MM.1S (cell line): ENCODE results near the gene COA4.

ENCODE experiments used
- DNase-seq: peaks from one replicate; pipeline ENCODE4 v3.0.0-alpha.2; 2015
- H2AFZ ChIP-seq: fragments of 300-600 bp; sonication (generic); 2 replicates; pipeline ENCODE4 v1.6.0; 2016; ENCODE audit warnings: antibody characterized with exemption, low read length
- H3F3A ChIP-seq: fragments of 300-600 bp; sonication (generic); 2 replicates; pipeline ENCODE4 v1.6.1; 2016; ENCODE audit warnings: mild to moderate bottlenecking, antibody characterized with exemption, low read length, moderate library complexity, mixed read lengths; ENCODE audit not compliant: insufficient read depth
- H3K27ac ChIP-seq: fragments of 300-600 bp; sonication (generic); 2 replicates; pipeline ENCODE4 v1.5.1; 2016; ENCODE audit warnings: mild to moderate bottlenecking, low read length
- H3K27me3 ChIP-seq: fragments of 300-600 bp; sonication (generic); replicated peaks from 2 replicates; pipeline ENCODE4 v1.6.0; 2016; ENCODE audit warnings: low read length; ENCODE audit not compliant: insufficient read depth
- H3K36me3 ChIP-seq: fragments of 300-600 bp; sonication (generic); replicated peaks from 2 replicates; pipeline ENCODE4 v1.6.1; 2016; ENCODE audit warnings: mild to moderate bottlenecking, low read length, mixed read lengths; ENCODE audit not compliant: insufficient read depth
- H3K4me1 ChIP-seq: fragments of 300-600 bp; sonication (generic); 2 replicates; pipeline ENCODE4 v1.6.1; 2016; ENCODE audit warnings: low read length, mixed read lengths
- H3K4me2 ChIP-seq: fragments of 300-600 bp; sonication (generic); 2 replicates; pipeline ENCODE4 v1.6.0; 2016; ENCODE audit warnings: low read depth, low read length
- H3K4me3 ChIP-seq: fragments of 300-600 bp; sonication (generic); 2 replicates; pipeline ENCODE4 v1.5.1; 2016; ENCODE audit warnings: low read length, mixed read lengths
- H3K79me2 ChIP-seq: fragments of 300-600 bp; sonication (generic); 2 replicates; pipeline ENCODE4 v1.6.1; 2016; ENCODE audit warnings: mixed run types, low read length, mixed read lengths
- H3K9ac ChIP-seq: fragments of 300-600 bp; sonication (generic); 2 replicates; pipeline ENCODE4 v1.6.1; 2016; ENCODE audit warnings: low read length, mixed read lengths
- H3K9me2 ChIP-seq: fragments of 300-600 bp; sonication (generic); replicated peaks from 2 replicates; pipeline ENCODE4 v1.6.1; 2016; ENCODE audit warnings: mild to moderate bottlenecking, low read length, mixed read lengths; ENCODE audit not compliant: insufficient read depth
- H3K9me3 ChIP-seq: fragments of 300-600 bp; sonication (generic); replicated peaks from 2 replicates; pipeline ENCODE4 v1.6.1; 2016; ENCODE audit warnings: mild to moderate bottlenecking, low read length, mixed read lengths; ENCODE audit not compliant: insufficient read depth
- H4K20me1 ChIP-seq: fragments of 300-600 bp; sonication (generic); 2 replicates; pipeline ENCODE4 v1.6.1; 2016; ENCODE audit warnings: mild to moderate bottlenecking, low read length, moderate library complexity, mixed read lengths; ENCODE audit not compliant: insufficient read depth
- CTCF ChIP-seq: fragments of 300-600 bp; sonication (generic); IDR thresholded peaks from 2 replicates; pipeline ENCODE4 v1.5.1; 2016; ENCODE audit warnings: antibody characterized with exemption, low read length, mixed read lengths
- EZH2 ChIP-seq: fragments of 300-600 bp; sonication (generic); optimal IDR thresholded peaks from 2 replicates; pipeline ENCODE3; 2017; ENCODE audit warnings: low read depth, mild to moderate bottlenecking, antibody characterized with exemption, low read length, mixed read lengths
- EZH2phosphoT487 ChIP-seq: fragments of 300-600 bp; sonication (generic); IDR thresholded peaks from 2 replicates; pipeline ENCODE4 v1.6.1; 2018; ENCODE audit warnings: antibody characterized with exemption, low read length

Gene COA4

DNA sequence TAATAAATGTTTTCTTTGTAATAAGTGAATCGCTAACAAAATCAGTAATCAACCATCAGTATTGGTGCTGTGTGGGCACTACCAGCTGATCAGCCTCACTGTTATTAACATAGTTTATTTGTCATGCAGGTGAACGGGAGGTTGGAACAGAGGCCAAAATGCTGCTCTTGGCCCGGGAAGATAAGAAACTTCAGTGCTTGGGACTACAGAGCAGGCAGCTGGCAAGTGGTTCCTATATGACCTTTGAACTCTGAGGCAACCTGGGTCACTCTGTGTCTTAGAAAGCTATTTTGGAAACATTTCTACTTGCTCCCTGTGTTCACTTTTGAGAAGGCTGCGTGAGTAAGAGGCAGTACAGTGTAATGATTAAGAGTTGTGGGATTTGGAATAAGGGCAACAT lies 37.6 kb upstream of the COA4 start:
- Histone ChIP-seq H2AFZ (no peak overlapping the region), H3K36me3 (no peaks in the 10 kb centered on the region), H4K20me1 (no peaks in the 10 kb centered on the region), H3K9me2 (no peaks in the 10 kb centered on the region), H3K79me2 (no peaks in the 10 kb centered on the region), H3K4me1 (no peaks in the 10 kb centered on the region), H3K27ac (no peak overlapping the region), H3K4me3 (no peak overlapping the region), H3K9me3 (no peaks in the 10 kb centered on the region), H3K9ac (no peak overlapping the region), H3K27me3 (no peaks in the 10 kb centered on the region), H3F3A (no peaks in the 10 kb centered on the region), H3K4me2 (no peak overlapping the region)
- TF ChIP-seq EZH2phosphoT487 (no peak), EZH2 (no peak), CTCF (no peak)
- no peak for DNase-seq

DNA sequence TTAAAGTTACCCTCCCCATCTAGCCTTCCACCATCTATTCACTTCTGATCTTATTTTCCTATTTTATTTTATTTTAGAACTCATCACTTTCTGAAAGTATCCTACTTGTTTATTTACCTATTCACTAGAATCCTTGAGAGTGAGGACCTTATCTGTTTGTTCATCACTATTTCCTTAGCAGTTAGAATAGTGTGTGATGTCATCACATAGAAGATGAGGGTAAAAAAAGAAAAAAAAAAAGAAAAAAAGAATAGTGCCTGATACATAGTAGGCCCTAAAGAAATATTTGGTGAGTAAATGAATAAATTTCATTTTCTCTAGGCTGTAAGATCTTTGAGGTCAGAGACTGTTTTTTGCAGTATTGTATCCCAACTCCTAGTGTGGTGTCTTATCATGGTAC lies 36.8 kb upstream of the COA4 start:
- no peaks in the 10 kb centered on the region for H3K79me2 ChIP-seq
- no peak overlapping the region for H3K4me3 ChIP-seq
- H3K4me2 ChIP-seq, result no peak overlapping the region
- H3K27me3 ChIP-seq, result no peaks in the 10 kb centered on the region
- no peak for DNase-seq
- no peaks in the 10 kb centered on the region for H3K9me3 ChIP-seq
- H3K9me2 ChIP-seq, result no peaks in the 10 kb centered on the region
- H3K27ac ChIP-seq, result no peak overlapping the region
- H4K20me1 ChIP-seq, result no peaks in the 10 kb centered on the region
- H2AFZ ChIP-seq, result no peak overlapping the region
- TF ChIP-seq EZH2phosphoT487, result no peak
- TF ChIP-seq CTCF, result no peak
- TF ChIP-seq EZH2, result no peak
- H3F3A ChIP-seq, result no peaks in the 10 kb centered on the region
- H3K9ac ChIP-seq, result no peak overlapping the region
- H3K4me1 ChIP-seq, result no peaks in the 10 kb centered on the region
- no peaks in the 10 kb centered on the region for H3K36me3 ChIP-seq

DNA sequence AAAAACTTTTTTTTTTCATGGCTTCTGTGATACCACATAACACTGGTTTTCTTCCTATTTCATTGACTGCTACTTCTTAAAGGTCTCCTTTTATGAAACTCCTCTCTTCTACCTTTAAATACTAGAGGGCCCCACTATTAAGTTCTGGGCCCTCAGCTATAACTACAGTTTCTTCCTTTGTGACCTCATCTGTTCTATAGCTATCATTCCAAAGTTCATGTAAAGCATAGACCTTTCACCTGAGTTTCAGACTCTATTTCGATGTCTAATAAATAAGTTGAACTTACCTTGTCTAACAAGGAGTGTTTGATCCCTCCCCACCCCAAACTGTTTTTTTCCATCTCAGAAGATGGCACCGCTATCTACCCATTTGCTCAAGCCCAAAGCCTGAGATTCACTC lies 35.4 kb upstream of the COA4 start:
- no peaks in the 10 kb centered on the region for H3K27me3 ChIP-seq
- no peak overlapping the region for H2AFZ ChIP-seq
- H3K36me3 ChIP-seq, result no peaks in the 10 kb centered on the region
- no peak for DNase-seq
- no peaks in the 10 kb centered on the region for H3K9me2 ChIP-seq
- no peaks in the 10 kb centered on the region for H4K20me1 ChIP-seq
- H3K4me1 ChIP-seq, result no peaks in the 10 kb centered on the region
- H3K27ac ChIP-seq, result no peak overlapping the region
- H3K79me2 ChIP-seq, result no peaks in the 10 kb centered on the region
- H3K9ac ChIP-seq, result no peak overlapping the region
- H3K4me2 ChIP-seq, result no peak overlapping the region
- no peaks in the 10 kb centered on the region for H3K9me3 ChIP-seq
- H3K4me3 ChIP-seq, result no peak overlapping the region
- TF ChIP-seq EZH2 (no peak), EZH2phosphoT487 (no peak), CTCF (no peak)
- no peaks in the 10 kb centered on the region for H3F3A ChIP-seq

DNA sequence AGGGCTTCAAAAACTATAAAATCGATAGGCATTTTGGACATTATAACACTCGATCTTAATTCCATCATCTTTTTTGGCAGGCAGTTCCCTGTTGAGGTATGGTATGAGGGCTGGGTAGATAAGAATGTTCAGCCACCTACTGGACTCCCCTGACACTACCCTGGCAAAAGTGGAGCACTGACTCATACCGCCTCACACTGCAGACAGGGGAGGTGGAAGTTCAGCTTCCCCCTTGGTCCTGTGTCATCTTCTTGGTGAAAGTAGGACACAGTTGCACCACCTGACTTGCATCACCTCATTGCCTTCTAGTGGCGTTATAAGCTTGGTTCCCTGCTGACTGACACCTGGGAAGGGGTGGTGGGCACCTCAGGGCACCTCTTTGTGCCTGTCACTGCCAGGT lies 30.5 kb upstream of the COA4 start:
- Histone ChIP-seq H2AFZ (no peak overlapping the region), H3K36me3 (no peaks in the 10 kb centered on the region), H3K4me1 (no peaks in the 10 kb centered on the region), H3K4me3 (no peak overlapping the region), H3K79me2 (no peaks in the 10 kb centered on the region), H3K9me3 (no peaks in the 10 kb centered on the region), H3K27me3 (no peaks in the 10 kb centered on the region), H3F3A (no peaks in the 10 kb centered on the region), H3K9ac (no peak overlapping the region), H4K20me1 (no peaks in the 10 kb centered on the region), H3K4me2 (no peak overlapping the region), H3K27ac (no peak overlapping the region), H3K9me2 (no peaks in the 10 kb centered on the region)
- TF ChIP-seq EZH2 (no peak), CTCF (no peak), EZH2phosphoT487 (no peak)
- no peak for DNase-seq
